SK-N-MC (cell line): ENCODE results near the gene C9orf50.
"Not testable (repeated sequence)": the region's sequence is repeated elsewhere in the genome, so short reads cannot be mapped to it uniquely, and the experiment has no call there.

Experiments
- DNase-seq: peaks from one replicate; pipeline ENCODE4 v3.0.0-alpha.2; 2011; ENCODE audit warnings: low read depth, low spot score
- H3K27ac ChIP-seq: fragments of 200-600 bp; sonication (generic); 2 replicates; pipeline ENCODE4 v1.5.1; 2016; ENCODE audit warnings: mixed run types
- H3K36me3 ChIP-seq: fragments of 200-600 bp; sonication (generic); 2 replicates; pipeline ENCODE4 v1.6.1; 2017; ENCODE audit warnings: antibody characterized with exemption, low read length, mixed read lengths; ENCODE audit not compliant: insufficient read depth
- H3K4me3 ChIP-seq: fragments of 200-600 bp; sonication (generic); 2 replicates; pipeline ENCODE4 v1.5.1; 2016
- H3K9ac ChIP-seq: fragments of 200-600 bp; sonication (generic); 2 replicates; pipeline ENCODE4 v1.8.0; 2017; ENCODE audit warnings: mixed run types, mixed read lengths; ENCODE audit not compliant: insufficient read length
- H3K9me3 ChIP-seq: fragments of 200-600 bp; sonication (generic); 2 replicates; pipeline ENCODE4 v1.6.1; 2017; ENCODE audit warnings: low read depth, mild to moderate bottlenecking, antibody characterized with exemption, low read length, moderate library complexity, mixed read lengths
- EZH2 ChIP-seq: fragments of 200-600 bp; sonication (generic); IDR thresholded peaks from one replicate; pipeline ENCODE4 v1.6.1; 2017; ENCODE audit warnings: antibody characterized with exemption
- FOXP2 ChIP-seq: optimal IDR thresholded peaks from 2 replicates; pipeline ENCODE3; 2011; ENCODE audit warnings: mild to moderate bottlenecking, moderate library complexity; ENCODE audit not compliant: insufficient read depth; ENCODE audit errors: extremely low read length, control extremely low read depth
- POLR2AphosphoS5 ChIP-seq: IDR thresholded peaks from 2 replicates; pipeline ENCODE4 v1.6.1; 2012; ENCODE audit warnings: mild to moderate bottlenecking, low read depth, low read length, borderline replicate concordance

Gene C9orf50

GRCh38 chr9:129595311-129595741 is 25.6 kb downstream of the C9orf50 start:
- H3K9me3 ChIP-seq = no peaks in the 10 kb centered on the region
- H3K9ac ChIP-seq = no peak overlapping the region
- DNase-seq = no peak
- H3K27ac ChIP-seq = no peak overlapping the region
- no peak overlapping the region for H3K4me3 ChIP-seq
- H3K36me3 ChIP-seq = no peaks in the 10 kb centered on the region
- TF ChIP-seq EZH2 = no peak
- TF ChIP-seq POLR2AphosphoS5 = no peak
- TF ChIP-seq FOXP2 = no peak

- no peaks in the 10 kb centered on the region for H3K9me3 ChIP-seq
- H3K27ac ChIP-seq = no peak overlapping the region
- TF ChIP-seq FOXP2 (no peak), POLR2AphosphoS5 (no peak), EZH2 (no peak)
- H3K9ac ChIP-seq = no peak overlapping the region
- no peaks in the 10 kb centered on the region for H3K36me3 ChIP-seq
- no peak for DNase-seq
- H3K4me3 ChIP-seq = no peak overlapping the region
Observed at GRCh38 chr9:129594632-129595031, 26.3 kb downstream of the C9orf50 start.

GRCh38 chr9:129592790-129593189 is 28.1 kb downstream of the C9orf50 start:
- H3K4me3 ChIP-seq, H3K27ac ChIP-seq, DNase-seq: not testable (repeated sequence)

DNA sequence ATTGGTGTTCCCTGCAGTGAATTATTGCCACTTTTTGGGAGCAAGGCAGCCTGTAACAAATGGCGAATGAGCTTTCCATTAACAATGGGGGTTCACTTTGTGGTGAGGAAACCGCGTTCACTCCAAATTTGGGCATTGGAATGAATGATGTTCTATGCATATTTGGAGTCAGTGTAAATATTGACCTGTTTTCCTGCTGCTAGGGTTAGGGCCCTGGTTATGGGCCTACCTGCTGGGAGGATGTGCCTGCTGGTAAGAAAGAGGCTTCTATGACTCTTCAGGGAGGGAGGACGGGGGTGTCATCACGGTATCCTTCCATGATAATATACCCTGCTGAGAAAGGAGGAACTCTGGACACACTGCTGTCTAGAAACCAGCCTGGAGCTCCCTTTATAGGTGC is 29.0 kb downstream of the C9orf50 start:
- Histone ChIP-seq H3K9me3 (no peaks in the 10 kb centered on the region), H3K36me3 (no peaks in the 10 kb centered on the region)
- DNase-seq = no peak

More at GRCh38 chr9:129592790-129593189, 28.1 kb downstream of the C9orf50 start:
- H3K36me3 ChIP-seq, H3K9ac ChIP-seq, H3K9me3 ChIP-seq: not testable (repeated sequence)

GRCh38 chr9:129590466-129590865 is 30.4 kb downstream of the C9orf50 start:
- Histone ChIP-seq H3K4me3 (no peak overlapping the region), H3K36me3 (no peaks in the 10 kb centered on the region), H3K9ac (no peak overlapping the region), H3K9me3 (no peaks in the 10 kb centered on the region), H3K27ac (no peak overlapping the region)
- DNase-seq = no peak
- no peak for TF ChIP-seq POLR2AphosphoS5

More for the DNA sequence above, 29.0 kb downstream of the C9orf50 start:
- Histone ChIP-seq H3K4me3 (no peak overlapping the region), H3K27ac (no peak overlapping the region), H3K9ac (no peak overlapping the region)
- TF ChIP-seq FOXP2 = no peak
- no peak for TF ChIP-seq POLR2AphosphoS5
- TF ChIP-seq EZH2 = no peak

GRCh38 chr9:129587487-129588262 is 33.2 kb downstream of the C9orf50 start:
- no peak for TF ChIP-seq EZH2
- TF ChIP-seq POLR2AphosphoS5 = no peak
- no peak for TF ChIP-seq FOXP2
- H3K4me3 ChIP-seq = no peak overlapping the region
- no peaks in the 10 kb centered on the region for H3K36me3 ChIP-seq
- H3K9ac ChIP-seq = no peak overlapping the region
- H3K27ac ChIP-seq = no peak overlapping the region
- H3K9me3 ChIP-seq = no peaks in the 10 kb centered on the region
- DNase-seq = no peak

DNA sequence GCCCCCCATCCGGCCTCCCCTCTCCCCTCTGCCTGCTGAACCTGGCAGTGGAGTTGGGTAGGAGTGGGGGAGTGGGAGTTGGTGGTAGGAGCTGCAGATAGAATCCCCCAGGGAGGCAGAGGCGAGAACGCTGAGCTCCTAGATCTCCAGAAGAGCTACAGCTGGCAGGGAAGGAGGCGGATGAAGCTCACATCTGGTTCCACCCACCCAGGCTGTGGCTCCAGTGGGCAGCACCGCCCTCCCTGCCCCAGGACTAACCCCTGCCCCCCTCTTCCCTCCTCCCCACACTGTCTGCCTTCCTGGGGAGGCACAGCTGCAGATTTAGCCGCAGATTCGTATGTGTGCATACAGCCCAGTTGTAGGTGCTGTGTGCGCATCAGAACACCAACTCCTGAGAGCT is 34.2 kb downstream of the C9orf50 start:
- H3K4me3 ChIP-seq = no peak overlapping the region
- H3K9me3 ChIP-seq = no peaks in the 10 kb centered on the region
- no peak for TF ChIP-seq FOXP2
- no peak for TF ChIP-seq POLR2AphosphoS5
- TF ChIP-seq EZH2 = no peak
- no peak overlapping the region for H3K27ac ChIP-seq
- no peaks in the 10 kb centered on the region for H3K36me3 ChIP-seq
- no peak overlapping the region for H3K9ac ChIP-seq
- DNase-seq = no peak

GRCh38 chr9:129586245-129586644 is 34.7 kb downstream of the C9orf50 start:
- Histone ChIP-seq H3K4me3 (no peak overlapping the region), H3K9me3 (no peaks in the 10 kb centered on the region), H3K9ac (no peak overlapping the region), H3K36me3 (no peaks in the 10 kb centered on the region), H3K27ac (no peak overlapping the region)
- DNase-seq = no peak
- TF ChIP-seq EZH2 (no peak), FOXP2 (no peak), POLR2AphosphoS5 (no peak)

DNA sequence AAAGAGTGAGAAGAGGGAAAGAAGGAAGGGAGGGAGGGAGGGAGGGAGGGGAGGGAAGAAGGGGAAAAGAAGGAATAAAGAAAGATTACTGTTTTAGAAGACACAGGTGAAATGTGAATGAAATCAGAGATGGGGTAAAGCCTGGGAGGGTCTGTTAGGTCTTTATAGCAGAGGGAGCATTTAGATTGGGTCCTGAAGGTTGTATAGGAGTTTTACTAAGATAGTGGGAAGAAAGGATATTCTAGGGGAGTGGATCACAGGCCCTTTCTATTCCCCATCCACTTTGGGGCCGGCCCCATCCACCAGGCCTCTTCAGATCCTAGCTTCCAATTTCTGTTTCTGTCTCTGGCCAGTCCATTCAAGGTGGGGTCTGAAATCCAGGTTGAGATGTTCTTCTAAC is 35.5 kb downstream of the C9orf50 start:
- Histone ChIP-seq H3K9me3 (no peaks in the 10 kb centered on the region), H3K36me3 (no peaks in the 10 kb centered on the region), H3K9ac (no peak overlapping the region), H3K27ac (no peak overlapping the region), H3K4me3 (no peak overlapping the region)
- DNase-seq = no peak
- TF ChIP-seq EZH2 (no peak), FOXP2 (no peak), POLR2AphosphoS5 (no peak)

DNA sequence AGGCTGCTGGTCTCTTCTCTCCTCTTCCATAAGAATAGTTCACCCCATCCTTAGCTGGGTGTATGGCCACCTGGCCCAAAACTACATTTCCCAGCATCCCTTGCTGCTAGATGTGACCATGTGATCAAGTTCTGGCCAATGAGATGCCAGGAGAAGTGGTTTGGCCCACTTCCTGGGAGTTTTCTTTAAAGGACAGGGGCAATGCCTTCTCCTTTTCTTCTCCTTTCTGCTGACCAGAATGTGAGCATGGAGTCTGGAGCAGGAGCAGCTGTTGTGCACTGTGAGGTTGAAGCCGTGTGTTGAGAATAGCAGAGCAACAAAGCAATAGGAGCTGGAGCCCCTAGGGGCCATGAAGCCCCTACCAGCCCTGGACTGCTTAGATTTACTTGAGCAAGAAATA is 36.8 kb downstream of the C9orf50 start:
- peak; percentile 79 for DNase-seq
- Histone ChIP-seq H3K4me3 (0 out of 2 replicates have a peak overlapping the region, but pooled peaks have one; percentile 23), H3K27ac (peak overlapping the region; percentile 93), H3K9me3 (no peaks in the 10 kb centered on the region), H3K36me3 (no peaks in the 10 kb centered on the region), H3K9ac (peak overlapping the region; percentile 55)
- peak; percentile 46; the same call in 1 of the 2 replicates for TF ChIP-seq POLR2AphosphoS5
- TF ChIP-seq FOXP2 = no peak
